ENCODE results near the gene BCL3. TPM values are rescaled to one million over a fixed set of nuclear protein-coding genes. Genes with fewer than 3 reads are reported as not detected.

Gene BCL3
- total and polyA plus RNA-seq, 2 of the 13 experiments (the other 11 are each of a cell fraction or from before 2014, with no cell fraction given) = 2.3 to 4.0 TPM

- TF ChIP-seq ZNF318 (CRISPR knock-in tag; IDR thresholded peaks at IDR 0.05) (no peak), MAZ (IDR thresholded peaks at IDR 0.05; ENCODE audit: borderline replicate concordance, low read depth, low read length) (peak; percentile 53; the same call in 1 of the 2 replicates), MAZ (CRISPR knock-in tag; IDR thresholded peaks at IDR 0.05; ENCODE audit: low read depth) (no peak), KLF9 (CRISPR knock-in tag; IDR thresholded peaks at IDR 0.05; ENCODE audit: low read depth) (no peak), ZKSCAN1 (IDR thresholded peaks at IDR 0.05; ENCODE audit: low read length) (no peak; the same call in 1 of the 2 replicates), CSRNP1 (CRISPR knock-in tag; IDR thresholded peaks at IDR 0.05) (no peak), ZNF180 (CRISPR knock-in tag; IDR thresholded peaks at IDR 0.05; ENCODE audit: borderline replicate concordance, low read depth) (no peak), PLRG1 (conservative IDR thresholded peaks at IDR 0.05) (no peak), CAMTA2 (CRISPR knock-in tag; IDR thresholded peaks at IDR 0.05; ENCODE audit: borderline replicate concordance) (no peak), ZNF678 (CRISPR knock-in tag; IDR thresholded peaks at IDR 0.05) (no peak), GABPB1 (CRISPR knock-in tag; IDR thresholded peaks at IDR 0.05) (no peak), ZNF407 (CRISPR knock-in tag; IDR thresholded peaks at IDR 0.05; ENCODE audit: not compliant biosample characterization) (no peak)
Measured at GRCh38 chr19:44800461-44800860, 52.0 kb downstream of the BCL3 start (continued).
